Measurements from ENCODE around the gene TBL3. TPM values are rescaled to one million over a fixed set of nuclear protein-coding genes. Genes with fewer than 3 reads are reported as not detected.

Gene TBL3
- total and polyA plus RNA-seq, 9 of the 15 experiments (the other 6 are each of a cell fraction or from before 2014, with no cell fraction given) = 0.97 to 117 (median 24.5) TPM

DNA sequence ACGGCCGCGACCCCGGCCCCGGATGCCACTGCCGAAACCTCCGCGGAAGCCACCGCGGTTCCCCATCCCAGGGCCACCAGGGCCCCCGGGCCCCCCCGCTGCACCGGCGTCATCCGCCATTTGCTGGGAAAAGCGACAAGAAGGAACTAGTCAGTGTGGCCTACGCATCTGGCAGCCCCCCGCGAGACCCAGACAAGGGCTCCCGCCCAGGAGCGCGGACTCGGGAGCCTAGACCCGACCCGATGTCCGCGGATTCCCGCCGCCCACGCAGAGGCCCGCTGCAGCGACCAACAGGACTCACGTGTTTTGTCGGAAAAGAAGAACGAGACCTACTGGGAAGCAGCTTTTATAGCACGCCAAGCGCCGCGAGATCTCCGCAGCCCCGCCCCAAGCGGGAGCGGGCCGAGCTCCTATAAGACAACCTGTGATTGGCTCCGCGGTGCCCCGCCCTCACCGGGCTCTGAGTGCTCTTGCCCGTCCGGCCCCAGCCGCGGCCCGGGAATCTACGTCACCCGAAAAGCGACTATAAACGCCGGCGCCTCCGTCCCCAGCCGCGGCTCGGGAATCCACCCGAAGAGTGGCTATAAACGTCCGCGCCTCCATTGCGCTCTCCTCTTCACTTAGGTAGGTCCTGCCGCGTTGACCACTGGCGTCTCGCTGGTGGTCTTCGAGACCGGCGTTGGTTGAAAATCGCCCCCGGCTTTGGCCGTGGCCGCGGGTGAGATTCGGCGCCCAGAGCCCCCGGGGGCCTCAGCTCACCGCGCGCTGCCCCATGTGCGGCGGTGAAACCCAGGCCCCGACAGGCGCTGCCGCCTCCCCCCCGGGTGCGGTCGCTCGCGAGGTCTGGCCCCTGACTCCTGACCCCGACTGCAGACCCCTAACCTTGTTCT, 7.1 kb upstream of the TBL3 start, which contains the start of gene RPS2 (continued):
- no peak for TF ChIP-seq CBX2 (IDR thresholded peaks at IDR 0.05; ENCODE audit: insufficient read depth, low read length, poor library complexity, severe bottlenecking)
- TF ChIP-seq ZBED1 (IDR thresholded peaks at IDR 0.05) = 0 out of 2 replicates have a peak, but pooled peaks have one; percentile 35
- TF ChIP-seq, protein P1, sequence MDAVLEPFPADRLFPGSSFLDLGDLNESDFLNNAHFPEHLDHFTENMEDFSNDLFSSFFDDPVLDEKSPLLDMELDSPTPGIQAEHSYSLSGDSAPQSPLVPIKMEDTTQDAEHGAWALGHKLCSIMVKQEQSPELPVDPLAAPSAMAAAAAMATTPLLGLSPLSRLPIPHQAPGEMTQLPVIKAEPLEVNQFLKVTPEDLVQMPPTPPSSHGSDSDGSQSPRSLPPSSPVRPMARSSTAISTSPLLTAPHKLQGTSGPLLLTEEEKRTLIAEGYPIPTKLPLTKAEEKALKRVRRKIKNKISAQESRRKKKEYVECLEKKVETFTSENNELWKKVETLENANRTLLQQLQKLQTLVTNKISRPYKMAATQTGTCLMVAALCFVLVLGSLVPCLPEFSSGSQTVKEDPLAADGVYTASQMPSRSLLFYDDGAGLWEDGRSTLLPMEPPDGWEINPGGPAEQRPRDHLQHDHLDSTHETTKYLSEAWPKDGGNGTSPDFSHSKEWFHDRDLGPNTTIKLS (IDR thresholded peaks at IDR 0.05; ENCODE audit: borderline replicate concordance, low read depth) = peak; percentile 80
- no peak for TF ChIP-seq U2AF2 (optimal IDR thresholded peaks at IDR 0.05; ENCODE audit: low read depth, low read length)
- TF ChIP-seq CHD2 (IDR thresholded peaks at IDR 0.05; ENCODE audit: low read depth, low read length) = peak; percentile 98
- TF ChIP-seq MTA1 (IDR thresholded peaks at IDR 0.05; ENCODE audit: borderline replicate concordance) = peak; percentile 98
- TF ChIP-seq HOXB6 (CRISPR knock-in tag; IDR thresholded peaks at IDR 0.05; ENCODE audit: borderline replicate concordance) = no peak
- TF ChIP-seq GABPB1 (CRISPR knock-in tag; IDR thresholded peaks at IDR 0.05) = peak; percentile 67; the same call in 1 of the 2 replicates
- peak; percentile 99 for TF ChIP-seq U2AF1 (optimal IDR thresholded peaks at IDR 0.05; ENCODE audit: low read depth, low read length)
- peak; percentile 88 for TF ChIP-seq ATF1 (CRISPR knock-in tag; IDR thresholded peaks at IDR 0.05)
- TF ChIP-seq ATF1 (tag; IDR thresholded peaks at IDR 0.05) = peak; percentile 98
- TF ChIP-seq, protein P2, sequence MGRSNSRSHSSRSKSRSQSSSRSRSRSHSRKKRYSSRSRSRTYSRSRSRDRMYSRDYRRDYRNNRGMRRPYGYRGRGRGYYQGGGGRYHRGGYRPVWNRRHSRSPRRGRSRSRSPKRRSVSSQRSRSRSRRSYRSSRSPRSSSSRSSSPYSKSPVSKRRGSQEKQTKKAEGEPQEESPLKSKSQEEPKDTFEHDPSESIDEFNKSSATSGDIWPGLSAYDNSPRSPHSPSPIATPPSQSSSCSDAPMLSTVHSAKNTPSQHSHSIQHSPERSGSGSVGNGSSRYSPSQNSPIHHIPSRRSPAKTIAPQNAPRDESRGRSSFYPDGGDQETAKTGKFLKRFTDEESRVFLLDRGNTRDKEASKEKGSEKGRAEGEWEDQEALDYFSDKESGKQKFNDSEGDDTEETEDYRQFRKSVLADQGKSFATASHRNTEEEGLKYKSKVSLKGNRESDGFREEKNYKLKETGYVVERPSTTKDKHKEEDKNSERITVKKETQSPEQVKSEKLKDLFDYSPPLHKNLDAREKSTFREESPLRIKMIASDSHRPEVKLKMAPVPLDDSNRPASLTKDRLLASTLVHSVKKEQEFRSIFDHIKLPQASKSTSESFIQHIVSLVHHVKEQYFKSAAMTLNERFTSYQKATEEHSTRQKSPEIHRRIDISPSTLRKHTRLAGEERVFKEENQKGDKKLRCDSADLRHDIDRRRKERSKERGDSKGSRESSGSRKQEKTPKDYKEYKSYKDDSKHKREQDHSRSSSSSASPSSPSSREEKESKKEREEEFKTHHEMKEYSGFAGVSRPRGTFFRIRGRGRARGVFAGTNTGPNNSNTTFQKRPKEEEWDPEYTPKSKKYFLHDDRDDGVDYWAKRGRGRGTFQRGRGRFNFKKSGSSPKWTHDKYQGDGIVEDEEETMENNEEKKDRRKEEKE (IDR thresholded peaks at IDR 0.05; ENCODE audit: borderline replicate concordance in 1 of 2, control insufficient read depth in 1 of 2, low read depth in 2 of 2, low read length in 1 of 2) = no peak
- TF ChIP-seq RBM14 (IDR thresholded peaks at IDR 0.05; ENCODE audit: borderline replicate concordance, insufficient read depth, low read depth, low read length) = peak; percentile 96; the same call in 1 of the 2 replicates
